ENCODE data around the gene EIF4A2. TPM values are rescaled to one million over a fixed set of nuclear protein-coding genes. Genes with fewer than 3 reads are reported as not detected.
A peak's percentile ranks its signal among the peaks of the same experiment; 100 is the strongest.

EIF4A2 gene
- total RNA-seq, 1 experiment from 2014 or later: 398 TPM

DNA sequence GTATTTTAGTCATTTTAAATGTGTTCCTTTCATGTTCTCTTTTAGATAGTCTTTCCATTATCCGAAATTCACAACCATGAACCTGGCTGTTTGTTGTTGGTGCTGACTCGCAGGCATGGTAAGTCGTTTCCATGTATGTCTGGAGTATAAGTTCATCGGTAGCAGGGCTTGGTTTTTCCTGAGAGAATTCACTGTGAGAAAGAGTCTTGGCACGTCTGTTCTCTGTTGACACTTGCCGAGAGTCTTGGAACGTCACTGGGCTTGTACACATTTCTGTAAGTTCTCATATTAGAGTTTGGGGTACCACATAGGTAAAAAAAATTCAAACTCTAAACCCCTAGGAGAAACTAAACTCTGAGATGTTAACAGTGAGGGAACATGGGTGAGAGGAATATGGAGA, 29.4 kb upstream of the EIF4A2 start:
- Histone ChIP-seq H3K4me2 (ENCODE audit: low read length) (peak overlapping the region; percentile 80), H3K79me2 (ENCODE audit: insufficient read depth, low read length) (no peaks in the 10 kb centered on the region), H3K4me3 (replicated peaks in 1 of 2; ENCODE audit: low read depth in 1 of 2, low read length in 2 of 2) (no peak overlapping the region), H3K9ac (ENCODE audit: low read length) (no peak overlapping the region), H3K4me1 (ENCODE audit: control insufficient read depth in 1 of 2, insufficient read depth in 2 of 2, low read length in 2 of 2) (peaks cover 0 to 25% of the 10 kb centered on the region in 2 experiments; a peak in 2 of 4 replicates), H2AFZ (ENCODE audit: low read depth, low read length, poor library complexity, severe bottlenecking) (peak overlapping the region; percentile 32), H3K27me3 (ENCODE audit: insufficient read depth, low read length) (no peaks in the 10 kb centered on the region), H4K20me1 (ENCODE audit: insufficient read depth) (no peaks in the 10 kb centered on the region), H3K9me3 (ENCODE audit: control insufficient read depth in 1 of 2, insufficient read depth in 1 of 2, low read depth in 1 of 2, low read length in 2 of 2) (no peaks in the 10 kb centered on the region), H3K36me3 (ENCODE audit: control insufficient read depth in 1 of 2, insufficient read depth in 2 of 2, low read length in 2 of 2) (no peaks in the 10 kb centered on the region), H3K27ac (ENCODE audit: low read depth, low read length) (no peak overlapping the region), H3K9me2 (ENCODE audit: insufficient read depth) (no peaks in the 10 kb centered on the region)
- no peak for TF ChIP-seq ZFX (IDR thresholded peaks at IDR 0.05)
- ChIA-PET POLR2A (interaction anchor here (0.6 to 1.4 kb wide), 3 partner anchors 32 to 140 kb away, joined by 3 read pairs; no protein-coding TSS in a partner anchor), CTCF (interaction anchor here (0.8 to 1.8 kb wide), 5 partner anchors 16 to 213 kb away, joined by 3 to 8 read pairs (median 6); no protein-coding TSS in a partner anchor), RAD21 (ENCODE audit: low non-redundant PET in 1 of 2, low total read pairs in 2 of 2, uncharacterized antibody in 2 of 2, unreplicated experiment in 2 of 2) (interaction anchor here in 1 of 2 experiments (0.8 kb wide), 1 partner anchor 139 kb away, joined by 5 read pairs; no protein-coding TSS in a partner anchor)
- ATAC-seq: no peak
- no peak for DNase-seq (ENCODE audit: low read depth, low spot score)
- no TSS peak for BruUV-seq (replicated peaks)
- intact Hi-C loops (cut with micrococcal nuclease): loop anchor here (5.0 kb wide), 1 partner anchor 182 kb away; the partner anchor contains the start of gene DNAJB11

- ChIA-PET RAD21 (ENCODE audit: low non-redundant PET in 1 of 2, low total read pairs in 2 of 2, uncharacterized antibody in 2 of 2, unreplicated experiment in 2 of 2) (no interaction called here), POLR2A (no interaction called here), CTCF (no interaction called here)
- Histone ChIP-seq H3K9me2 (ENCODE audit: insufficient read depth) (no peaks in the 10 kb centered on the region), H3K36me3 (ENCODE audit: control insufficient read depth in 1 of 2, insufficient read depth in 2 of 2, low read length in 2 of 2) (no peaks in the 10 kb centered on the region), H3K9me3 (ENCODE audit: control insufficient read depth in 1 of 2, insufficient read depth in 1 of 2, low read depth in 1 of 2, low read length in 2 of 2) (no peaks in the 10 kb centered on the region), H3K9ac (ENCODE audit: low read length) (no peak overlapping the region), H3K4me1 (ENCODE audit: control insufficient read depth in 1 of 2, insufficient read depth in 2 of 2, low read length in 2 of 2) (peaks cover 0 to 30% of the 10 kb centered on the region in 2 experiments; a peak in 2 of 4 replicates), H3K79me2 (ENCODE audit: insufficient read depth, low read length) (no peaks in the 10 kb centered on the region), H3K27me3 (ENCODE audit: insufficient read depth, low read length) (no peaks in the 10 kb centered on the region), H3K27ac (ENCODE audit: low read depth, low read length) (no peak overlapping the region), H2AFZ (ENCODE audit: low read depth, low read length, poor library complexity, severe bottlenecking) (no peak overlapping the region), H4K20me1 (ENCODE audit: insufficient read depth) (no peaks in the 10 kb centered on the region), H3K4me3 (replicated peaks in 1 of 2; ENCODE audit: low read depth in 1 of 2, low read length in 2 of 2) (no peak overlapping the region), H3K4me2 (ENCODE audit: low read length) (no peak overlapping the region)
- ATAC-seq: no peak
- intact Hi-C loops (cut with micrococcal nuclease): loop anchor here (5.0 kb wide), 1 partner anchor 183 kb away; the partner anchor contains the start of gene DNAJB11
- DNase-seq (ENCODE audit: low read depth, low spot score): no peak
- TF ChIP-seq SRF (IDR thresholded peaks at IDR 0.05; ENCODE audit: low read depth) (no peak), POLR2A (IDR thresholded peaks at IDR 0.05; ENCODE audit: borderline replicate concordance, extremely low read depth, insufficient read depth, insufficient read length) (no peak), EZH2phosphoT487 (IDR thresholded peaks at IDR 0.05; ENCODE audit: borderline replicate concordance) (no peak), JUND (IDR thresholded peaks at IDR 0.05) (no peak), ATF3 (IDR thresholded peaks at IDR 0.05) (no peak)
- BruUV-seq (replicated peaks): no TSS peak
Observed at GRCh38 chr3:186754871-186755270, 28.5 kb upstream of the EIF4A2 start.
